HEK293T (cell line): Measurements from ENCODE around the gene TSFM.

Source experiments
- BHLHE40 ChIP-seq: fragments of 450-650 bp; IDR thresholded peaks from 2 replicates; pipeline ENCODE4 v1.6.1; 2016; ENCODE audit warnings: mild to moderate bottlenecking, moderate library complexity, borderline replicate concordance
- HDGF ChIP-seq: fragments of 450-650 bp; IDR thresholded peaks from 2 replicates; pipeline ENCODE4 v1.6.1; 2017; ENCODE audit warnings: antibody characterized with exemption, borderline replicate concordance
- SUZ12 ChIP-seq: fragments of 450-650 bp; IDR thresholded peaks from 2 replicates; pipeline ENCODE4 v1.6.1; 2016; ENCODE audit warnings: mild to moderate bottlenecking

DNA sequence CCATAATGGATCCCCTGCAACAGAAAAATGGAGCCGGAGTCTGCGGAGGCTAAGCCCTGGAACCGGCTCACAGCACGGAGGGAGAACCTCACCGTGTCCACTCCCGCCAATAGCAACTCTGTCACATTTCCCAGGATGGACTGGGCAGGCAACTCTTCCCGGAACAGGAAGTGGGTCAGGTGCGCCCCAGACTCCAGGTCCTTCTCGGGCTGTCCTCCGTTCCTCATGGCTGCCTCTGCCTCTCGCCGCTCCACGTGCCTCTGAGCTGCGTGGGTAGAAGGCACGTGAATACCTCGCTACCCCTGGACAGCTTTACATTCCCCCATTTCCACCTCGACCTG lies 18.0 kb upstream of the TSFM start:
- TF ChIP-seq SUZ12 (no peak), HDGF (no peak), BHLHE40 (no peak)
